ENCODE measurements around the gene DAD1. TPM values are rescaled to one million over a fixed set of nuclear protein-coding genes. Genes with fewer than 3 reads are reported as not detected.
A peak's percentile ranks its signal among the peaks of the same experiment; 100 is the strongest.
"Not testable (repeated sequence)": the region's sequence is repeated elsewhere in the genome, so short reads cannot be mapped to it uniquely, and the experiment has no call there.

DAD1 gene
- 100 to 1,000 TPM; 287 to 323 (median 300) TPM for total RNA-seq

DNA sequence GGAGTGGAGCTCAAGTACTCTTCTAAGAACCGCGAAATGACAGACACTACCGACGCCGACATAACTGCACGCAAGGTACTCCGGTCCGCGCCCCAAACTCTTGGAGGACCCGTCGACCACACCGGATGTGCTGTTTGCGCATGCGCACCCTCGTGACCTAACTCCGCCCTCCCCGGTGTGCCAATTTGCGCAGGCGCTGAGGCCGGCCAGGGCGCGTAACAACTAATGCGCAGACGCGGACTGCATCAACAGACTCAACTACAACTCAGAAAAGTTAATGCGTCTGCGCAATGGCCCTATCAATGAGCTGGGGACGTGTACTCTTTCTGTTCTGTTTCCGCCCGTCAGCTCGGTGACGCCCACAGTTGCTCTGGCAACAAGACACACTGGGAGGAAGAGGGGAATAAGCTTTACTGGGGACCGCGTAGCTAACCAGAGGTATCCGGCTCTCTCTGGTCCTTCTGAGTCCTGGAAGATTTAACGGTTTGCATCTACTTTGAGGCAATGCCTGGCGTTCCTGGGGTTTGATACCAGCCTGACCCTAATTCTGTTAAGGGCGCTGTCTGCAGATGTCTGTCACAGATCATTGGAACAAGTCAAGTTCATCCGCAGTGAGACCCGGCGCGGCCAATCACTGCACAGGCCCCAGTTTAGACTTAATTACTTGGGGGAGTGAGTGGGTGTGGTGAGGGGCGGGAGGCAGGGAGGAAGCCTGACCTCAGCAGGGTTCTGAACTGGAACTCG lies at the start of gene DAD1:
DAD1 (minus strand) TSS at position 129 of the 744 bp plus-strand sequence; CDS start at position 62, 67 bp downstream.
- ATAC-seq (peak; percentile 83 to 85), DNase-seq (peak; percentile 99)
- peak within 1 kb of the TSS; percentile 91 for H3K4me3 Mint-ChIP-seq
- H3K9me3 Mint-ChIP-seq: no peaks in the 10 kb centered on the region
- peaks cover 56% of the 10 kb centered on the region for H3K4me1 Mint-ChIP-seq (ENCODE audit: low read depth)
- peaks cover 23% of the 10 kb centered on the region for H3K36me3 Mint-ChIP-seq (ENCODE audit: insufficient read depth)
- no peaks in the 10 kb centered on the region for H3K27me3 Mint-ChIP-seq (ENCODE audit: low read depth)

DNA sequence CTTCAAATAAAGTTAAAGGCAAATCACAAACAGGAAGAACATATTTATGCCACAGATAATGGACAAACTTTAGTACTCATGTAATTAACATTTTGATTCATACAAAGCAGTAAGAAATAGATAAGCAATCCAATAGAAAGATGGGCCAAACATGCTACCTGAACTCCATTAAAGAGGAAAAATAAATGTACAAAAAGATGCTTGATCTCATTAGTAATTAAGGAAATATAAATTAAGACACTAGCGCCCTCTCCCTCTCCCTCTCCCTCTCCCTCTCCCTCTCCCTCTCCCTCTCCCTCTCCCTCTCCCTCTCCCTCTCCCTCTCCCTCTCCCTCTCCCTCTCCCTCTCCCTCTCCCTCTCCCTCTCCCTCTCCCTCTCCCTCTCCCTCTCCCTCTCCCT lies 47.0 kb upstream of the DAD1 start:
- not testable (repeated sequence) for ATAC-seq; H3K27me3 Mint-ChIP-seq (ENCODE audit: low read depth); DNase-seq; H3K9me3 Mint-ChIP-seq; H3K36me3 Mint-ChIP-seq (ENCODE audit: insufficient read depth); H3K4me3 Mint-ChIP-seq; H3K4me1 Mint-ChIP-seq (ENCODE audit: low read depth)

DNA sequence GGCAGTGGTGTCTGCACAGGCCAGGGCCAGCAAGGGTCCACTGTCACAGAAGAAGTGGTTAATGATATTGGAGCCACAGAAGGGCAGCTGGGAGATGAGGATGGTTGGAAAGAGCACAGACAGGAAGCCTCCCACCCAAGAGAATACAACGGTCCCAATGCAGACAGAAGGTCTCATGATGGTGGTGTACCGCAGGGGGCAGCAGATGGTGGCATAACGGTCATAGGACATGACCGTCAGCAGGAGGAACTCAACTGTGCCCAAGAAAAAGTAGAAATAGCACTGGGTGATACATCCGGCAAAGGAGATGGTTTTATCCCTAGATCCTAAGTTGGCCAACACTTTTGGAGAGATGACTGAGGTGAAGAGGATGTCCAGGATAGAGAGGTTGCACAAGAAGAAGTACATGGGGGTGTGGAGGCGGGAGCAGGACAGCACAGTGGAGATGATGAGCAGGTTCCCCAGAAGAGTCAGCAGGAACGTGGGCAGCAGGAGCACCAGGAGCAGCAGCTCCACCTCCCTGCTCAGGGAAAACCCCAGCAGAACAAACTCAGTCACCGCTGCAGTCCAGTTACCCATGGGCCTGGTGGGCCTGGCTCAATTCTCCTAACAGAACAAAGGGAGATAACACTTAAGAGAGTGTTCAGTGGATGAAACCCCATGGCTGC lies 45.3 kb upstream of the DAD1 start:
- peaks cover 8% of the 10 kb centered on the region for H3K9me3 Mint-ChIP-seq
- H3K27me3 Mint-ChIP-seq (ENCODE audit: low read depth): peaks cover 2% of the 10 kb centered on the region
- DNase-seq (no peak), ATAC-seq (no peak)
- H3K4me1 Mint-ChIP-seq (ENCODE audit: low read depth): no peaks in the 10 kb centered on the region
- H3K4me3 Mint-ChIP-seq: no peak overlapping the region
- H3K36me3 Mint-ChIP-seq (ENCODE audit: insufficient read depth): peaks cover 2% of the 10 kb centered on the region

DNA sequence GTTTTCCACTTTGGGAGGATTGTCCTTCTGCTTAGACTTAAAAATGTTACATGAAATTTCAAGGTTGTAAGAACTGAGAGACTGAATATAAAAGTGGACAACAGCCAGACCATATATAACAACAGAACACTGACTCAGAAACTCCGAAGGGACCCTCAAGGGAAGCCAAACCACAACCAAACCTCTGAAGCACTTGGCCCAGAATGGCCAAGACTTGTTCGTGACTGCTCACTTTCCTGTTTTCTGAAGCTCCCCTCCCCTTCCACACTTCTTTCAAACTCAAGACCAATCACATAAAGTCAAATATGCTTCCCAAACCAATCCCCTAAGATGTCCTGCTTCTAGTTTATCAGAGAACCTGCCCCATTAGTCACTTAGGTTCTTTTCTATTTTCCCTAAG lies 41.5 kb upstream of the DAD1 start:
- Mint-ChIP-seq H3K4me3 (no peak overlapping the region), H3K9me3 (peaks cover 8% of the 10 kb centered on the region)
- DNase-seq: no peak

DNA sequence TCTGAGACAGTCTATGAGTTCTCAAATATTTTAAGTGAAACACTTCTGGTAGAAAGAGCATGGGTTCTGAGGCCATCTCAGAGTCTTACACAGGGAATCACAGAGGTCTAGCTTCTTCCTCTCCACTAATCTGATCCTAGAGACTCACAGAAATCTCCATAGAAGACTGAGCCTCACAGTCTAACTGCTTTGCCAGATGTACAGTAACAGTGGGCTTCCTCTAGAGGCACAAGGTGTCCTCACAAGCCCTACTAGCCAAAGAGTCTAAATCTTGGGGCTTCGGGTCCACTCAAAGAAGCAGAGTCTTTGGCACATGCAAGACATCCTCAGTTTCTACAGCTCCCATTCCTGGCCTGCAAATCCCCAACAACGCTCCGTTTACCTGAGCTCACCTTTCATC lies 41.0 kb upstream of the DAD1 start:
- Mint-ChIP-seq H3K36me3 (ENCODE audit: insufficient read depth) (peaks cover 2% of the 10 kb centered on the region), H3K27me3 (ENCODE audit: low read depth) (peaks cover 2% of the 10 kb centered on the region), H3K4me1 (ENCODE audit: low read depth) (no peaks in the 10 kb centered on the region), H3K9me3 (peaks cover 8% of the 10 kb centered on the region), H3K4me3 (no peak overlapping the region)
- DNase-seq: no peak
- no peak for ATAC-seq

More for the DNA sequence above, 41.5 kb upstream of the DAD1 start:
- Mint-ChIP-seq H3K4me1 (ENCODE audit: low read depth) (no peaks in the 10 kb centered on the region), H3K36me3 (ENCODE audit: insufficient read depth) (peaks cover 2% of the 10 kb centered on the region), H3K27me3 (ENCODE audit: low read depth) (peaks cover 2% of the 10 kb centered on the region)
- no peak for ATAC-seq

DNA sequence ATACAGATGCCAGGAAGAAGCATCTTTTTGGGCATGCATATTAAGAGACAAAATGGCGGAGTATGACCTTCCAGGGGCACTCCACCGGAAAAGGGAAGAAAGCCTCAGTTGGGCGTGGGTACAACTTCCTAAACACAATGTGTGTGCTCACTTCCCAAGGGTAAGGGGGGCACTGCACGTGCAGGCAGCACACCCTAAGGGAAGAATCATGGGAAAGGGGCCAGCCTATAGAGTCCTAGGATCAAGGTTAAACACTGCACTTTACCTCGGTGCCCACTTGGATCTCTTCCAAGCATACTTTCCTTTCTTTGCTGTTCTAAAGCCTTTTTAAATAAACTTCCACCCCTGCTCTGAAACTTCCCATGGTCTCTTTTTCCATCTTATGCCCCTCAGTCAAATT lies 40.3 kb upstream of the DAD1 start:
- DNase-seq (no peak), ATAC-seq (no peak)
- H3K9me3 Mint-ChIP-seq: peaks cover 8% of the 10 kb centered on the region
- peaks cover 2% of the 10 kb centered on the region for H3K36me3 Mint-ChIP-seq (ENCODE audit: insufficient read depth)
- peaks cover 2% of the 10 kb centered on the region for H3K27me3 Mint-ChIP-seq (ENCODE audit: low read depth)
- H3K4me3 Mint-ChIP-seq: no peak overlapping the region
- no peaks in the 10 kb centered on the region for H3K4me1 Mint-ChIP-seq (ENCODE audit: low read depth)

DNA sequence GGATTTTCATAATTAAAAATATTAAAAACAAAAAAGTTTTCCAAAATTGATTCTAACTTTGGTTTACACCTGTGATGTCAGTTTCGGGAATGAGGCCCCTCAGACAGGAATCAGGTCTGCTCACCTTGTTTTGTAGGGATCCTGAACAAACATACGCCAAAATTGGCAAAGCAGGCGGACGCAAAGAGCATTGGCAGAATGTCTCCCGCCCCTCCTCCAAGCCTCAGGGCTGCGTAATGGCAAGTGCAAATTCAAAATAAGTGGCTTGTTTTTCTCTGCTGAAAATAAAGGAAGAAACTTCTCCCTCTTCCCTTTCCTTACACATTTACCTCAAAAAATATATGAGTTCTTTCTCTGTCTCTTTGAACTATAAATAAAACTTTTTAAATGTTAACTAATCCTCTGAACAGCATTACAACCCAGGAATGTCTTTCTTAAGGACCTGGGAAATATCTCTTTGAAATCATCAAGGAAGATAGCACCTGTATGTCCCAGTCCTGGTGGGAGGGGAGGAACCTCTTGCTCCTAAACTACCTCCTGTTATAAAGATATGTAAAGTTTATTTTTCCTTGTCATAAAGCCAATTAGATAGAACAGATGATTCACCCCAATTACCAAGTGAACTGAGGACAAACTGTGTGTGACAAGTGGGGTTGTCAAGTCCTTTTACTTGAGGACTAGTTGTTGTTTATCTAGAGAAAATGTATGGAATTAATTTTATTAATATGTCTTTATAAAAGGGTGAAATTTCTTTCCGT lies 38.7 kb upstream of the DAD1 start:
- Mint-ChIP-seq H3K9me3 (peaks cover 8% of the 10 kb centered on the region), H3K4me3 (no peak overlapping the region), H3K36me3 (ENCODE audit: insufficient read depth) (peaks cover 2% of the 10 kb centered on the region), H3K27me3 (ENCODE audit: low read depth) (peaks cover 2% of the 10 kb centered on the region), H3K4me1 (ENCODE audit: low read depth) (no peaks in the 10 kb centered on the region)
- no peak for DNase-seq
- ATAC-seq: no peak

DNA sequence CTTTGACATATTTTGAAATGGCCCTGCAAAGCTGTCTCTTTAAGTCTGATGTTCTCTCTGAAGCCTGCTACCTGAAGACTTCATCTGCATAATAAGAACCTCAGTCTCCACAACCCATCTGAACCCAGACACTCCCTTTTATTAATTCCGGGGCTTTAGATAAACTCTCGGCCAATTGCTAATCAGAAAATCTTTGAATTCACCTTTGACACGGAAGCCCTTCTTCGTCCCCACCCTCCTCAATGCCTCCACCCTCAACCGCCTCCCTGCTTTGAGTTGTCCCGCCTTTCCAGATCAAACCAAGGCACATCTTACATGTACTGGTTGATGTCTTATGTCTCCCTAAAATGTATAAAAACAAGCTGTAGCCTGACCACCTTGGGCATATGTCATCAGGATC lies 37.6 kb upstream of the DAD1 start:
- no peak for ATAC-seq
- H3K4me1 Mint-ChIP-seq (ENCODE audit: low read depth): no peaks in the 10 kb centered on the region
- DNase-seq: no peak
- H3K27me3 Mint-ChIP-seq (ENCODE audit: low read depth): peaks cover under 1% of the 10 kb centered on the region
- H3K36me3 Mint-ChIP-seq (ENCODE audit: insufficient read depth): peaks cover 2% of the 10 kb centered on the region
- H3K4me3 Mint-ChIP-seq: no peak overlapping the region
- peaks cover 8% of the 10 kb centered on the region for H3K9me3 Mint-ChIP-seq

DNA sequence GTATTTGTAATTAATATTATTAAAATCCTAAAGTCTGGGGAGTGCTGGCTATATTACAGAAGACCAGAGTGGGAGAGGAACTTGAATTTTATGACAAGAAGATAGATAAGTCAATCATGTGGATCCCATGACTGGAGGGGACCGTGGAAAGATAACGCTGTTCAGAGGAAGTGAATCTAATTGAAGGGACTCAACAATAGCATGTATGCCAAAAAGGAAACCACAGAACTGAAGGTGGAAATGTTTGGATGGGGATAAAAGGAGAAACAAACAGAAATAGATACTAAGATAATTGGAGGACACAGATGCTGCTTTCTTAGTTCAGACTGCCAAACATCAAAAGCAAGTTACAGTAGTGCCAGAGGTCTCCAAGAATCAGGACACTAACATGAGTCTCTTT lies 34.0 kb upstream of the DAD1 start:
- Mint-ChIP-seq H3K36me3 (ENCODE audit: insufficient read depth) (no peaks in the 10 kb centered on the region), H3K4me1 (ENCODE audit: low read depth) (no peaks in the 10 kb centered on the region), H3K9me3 (no peaks in the 10 kb centered on the region), H3K27me3 (ENCODE audit: low read depth) (peaks cover 3% of the 10 kb centered on the region), H3K4me3 (no peak overlapping the region)
- ATAC-seq: no peak
- DNase-seq: no peak

DNA sequence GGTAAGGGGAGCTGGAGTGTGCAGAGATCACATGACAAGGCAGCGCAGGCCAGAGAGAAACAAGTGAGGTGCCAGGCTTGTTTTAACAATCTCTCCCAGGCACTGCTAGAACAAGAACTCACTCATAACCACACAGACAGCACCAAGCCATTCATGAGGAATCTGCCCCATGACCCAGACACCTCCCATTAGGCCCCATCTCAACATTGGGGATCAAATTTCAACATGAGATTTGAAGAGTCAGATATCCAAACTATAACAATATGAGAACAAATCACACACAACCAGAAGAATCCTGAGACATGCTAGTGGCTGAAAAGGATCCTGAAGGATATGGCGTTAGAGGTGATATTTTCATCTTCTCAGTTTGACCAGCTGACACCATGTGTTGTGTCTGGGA lies 33.2 kb upstream of the DAD1 start:
- ATAC-seq (no peak), DNase-seq (no peak)
- Mint-ChIP-seq H3K27me3 (ENCODE audit: low read depth) (peaks cover 3% of the 10 kb centered on the region), H3K4me1 (ENCODE audit: low read depth) (no peaks in the 10 kb centered on the region), H3K4me3 (no peak overlapping the region), H3K9me3 (no peaks in the 10 kb centered on the region), H3K36me3 (ENCODE audit: insufficient read depth) (no peaks in the 10 kb centered on the region)

DNA sequence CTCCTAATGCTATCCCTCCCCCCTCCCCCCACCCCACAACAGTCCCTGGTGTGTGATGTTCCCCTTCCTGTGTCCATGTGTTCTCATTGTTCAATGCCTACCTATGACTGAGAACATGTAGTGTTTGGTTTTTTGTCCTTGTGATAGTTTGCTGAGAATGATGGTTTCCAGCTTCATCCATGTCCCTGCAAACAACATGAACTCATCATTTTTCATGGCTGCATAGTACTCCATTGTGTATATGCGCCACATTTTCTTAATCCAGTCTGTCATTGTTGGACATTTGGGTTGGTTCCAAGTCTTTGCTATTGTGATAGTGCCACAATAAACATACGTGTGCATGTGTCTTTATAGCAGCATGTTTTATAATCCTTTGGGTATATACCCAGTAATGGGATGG lies 26.7 kb upstream of the DAD1 start:
- H3K36me3 Mint-ChIP-seq (ENCODE audit: insufficient read depth); H3K4me1 Mint-ChIP-seq (ENCODE audit: low read depth); H3K27me3 Mint-ChIP-seq (ENCODE audit: low read depth); H3K9me3 Mint-ChIP-seq; ATAC-seq; H3K4me3 Mint-ChIP-seq; DNase-seq: not testable (repeated sequence)

DNA sequence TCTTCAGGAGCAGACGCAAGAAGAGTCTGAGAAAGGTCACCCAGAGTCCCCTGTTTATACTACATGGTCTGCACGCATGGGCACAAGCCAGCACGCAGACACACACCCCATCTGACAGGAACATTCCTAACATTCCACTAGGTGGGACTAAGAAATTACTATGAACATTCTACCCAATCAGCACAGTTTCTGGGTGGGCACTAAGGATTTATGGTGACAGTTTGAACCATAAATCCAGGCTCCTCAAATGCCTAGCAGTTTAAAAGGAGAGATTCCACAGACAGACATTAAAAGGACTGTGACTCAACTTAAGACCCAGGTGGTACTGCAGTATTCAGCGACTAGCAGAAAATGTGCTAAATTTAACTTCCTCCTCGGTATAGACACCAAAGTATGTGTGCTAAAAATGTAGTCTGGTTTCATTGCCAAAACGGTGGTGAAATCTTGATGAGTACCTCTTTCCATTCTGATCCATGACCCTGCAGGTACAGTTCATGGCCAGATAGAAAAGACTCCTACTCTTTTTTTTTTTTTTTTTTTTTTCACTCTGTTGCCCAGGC lies 25.3 kb upstream of the DAD1 start:
- no peak overlapping the region for H3K4me3 Mint-ChIP-seq
- H3K9me3 Mint-ChIP-seq: no peaks in the 10 kb centered on the region
- no peak for DNase-seq
- peaks cover 15% of the 10 kb centered on the region for H3K36me3 Mint-ChIP-seq (ENCODE audit: insufficient read depth)
- no peak for ATAC-seq
- H3K27me3 Mint-ChIP-seq (ENCODE audit: low read depth): no peaks in the 10 kb centered on the region
- H3K4me1 Mint-ChIP-seq (ENCODE audit: low read depth): no peaks in the 10 kb centered on the region

DNA sequence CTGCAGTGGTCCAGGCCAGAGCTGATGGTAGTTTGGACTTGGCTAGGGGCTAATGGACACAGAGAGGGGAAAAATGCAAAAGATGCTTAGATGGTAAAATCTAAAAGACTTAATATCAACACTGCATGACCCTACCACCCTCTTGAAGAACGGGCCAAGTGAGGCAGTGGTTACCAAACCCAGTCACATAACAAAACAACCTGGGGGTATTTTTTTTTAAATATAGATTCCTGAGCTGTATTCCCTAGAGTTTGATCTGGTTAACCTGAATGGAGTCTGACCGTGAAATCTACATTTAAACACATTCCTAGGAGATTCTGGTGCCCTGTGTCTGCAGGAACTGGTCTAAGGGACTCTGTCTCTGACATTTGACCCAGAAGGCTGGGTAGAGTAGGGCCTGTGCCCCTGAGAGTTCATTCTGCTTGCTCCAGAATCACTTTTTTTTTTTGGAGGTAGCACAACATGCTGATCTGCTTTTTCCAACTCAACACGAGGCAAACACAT lies 24.8 kb upstream of the DAD1 start:
- Mint-ChIP-seq H3K9me3 (no peaks in the 10 kb centered on the region), H3K4me1 (ENCODE audit: low read depth) (no peaks in the 10 kb centered on the region), H3K36me3 (ENCODE audit: insufficient read depth) (peaks cover 15% of the 10 kb centered on the region), H3K27me3 (ENCODE audit: low read depth) (no peaks in the 10 kb centered on the region), H3K4me3 (no peak overlapping the region)
- ATAC-seq (no peak), DNase-seq (no peak)

DNA sequence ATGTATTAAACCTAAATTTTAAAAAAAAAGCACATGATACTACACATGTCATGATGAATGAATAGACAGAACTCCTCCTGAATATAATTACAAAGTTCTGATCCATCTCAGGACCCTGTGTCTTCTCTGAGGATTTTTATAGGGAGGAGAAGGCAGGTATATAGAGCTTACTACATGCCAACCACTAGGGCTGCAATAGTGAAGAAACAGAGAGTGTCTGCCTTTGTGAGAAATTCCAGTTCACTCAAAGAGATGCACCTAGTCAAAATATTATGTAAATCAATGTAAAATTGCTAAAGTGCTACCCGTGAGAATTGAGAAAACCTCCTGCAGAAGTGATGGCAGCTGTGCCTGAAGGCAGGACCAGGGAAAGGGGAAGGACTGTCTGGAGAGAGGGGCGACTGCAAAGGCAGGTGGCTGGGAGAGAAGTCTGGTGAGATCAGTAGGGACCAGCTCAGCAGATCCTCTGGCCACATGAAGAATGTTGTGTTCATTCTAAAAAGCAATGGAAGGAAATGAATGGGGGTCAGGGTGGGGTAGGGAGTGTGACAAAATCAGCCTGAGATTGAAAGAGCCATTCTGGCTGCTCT lies 24.2 kb upstream of the DAD1 start:
- Mint-ChIP-seq H3K4me1 (ENCODE audit: low read depth) (no peaks in the 10 kb centered on the region), H3K36me3 (ENCODE audit: insufficient read depth) (peaks cover 15% of the 10 kb centered on the region), H3K9me3 (no peaks in the 10 kb centered on the region), H3K27me3 (ENCODE audit: low read depth) (no peaks in the 10 kb centered on the region), H3K4me3 (no peak overlapping the region)
- no peak for ATAC-seq
- no peak for DNase-seq

Measured in activated T-cell treated with anti-CD3 and anti-CD28 coated beads, Interleukin-2, amount 50 U/mL, for 4 hours (primary cell).